Measurements from ENCODE around the gene EFNA4. TPM values are rescaled to one million over a fixed set of nuclear protein-coding genes. Genes with fewer than 3 reads are reported as not detected.

Gene EFNA4
- total RNA-seq, 1 experiment from 2014 or later, result 9.8 TPM

GRCh38 chr1:155104605-155105534 lies 41.3 kb downstream of the EFNA4 start:
- Histone ChIP-seq H3K27me3 (ENCODE audit: insufficient read depth, low read length) (no peaks in the 10 kb centered on the region), H3K27ac (ENCODE audit: low read depth, low read length) (no peak overlapping the region), H2AFZ (ENCODE audit: low read depth, low read length, poor library complexity, severe bottlenecking) (no peak overlapping the region), H3K4me3 (replicated peaks in 1 of 2; ENCODE audit: low read depth in 1 of 2, low read length in 2 of 2) (no peak overlapping the region), H3K4me2 (ENCODE audit: low read length) (no peak overlapping the region), H3K9me3 (ENCODE audit: control insufficient read depth in 1 of 2, insufficient read depth in 1 of 2, low read depth in 1 of 2, low read length in 2 of 2) (no peaks in the 10 kb centered on the region), H3K4me1 (ENCODE audit: control insufficient read depth in 1 of 2, insufficient read depth in 2 of 2, low read length in 2 of 2) (no peaks in the 10 kb centered on the region), H3K9ac (ENCODE audit: low read length) (no peak overlapping the region), H3K36me3 (ENCODE audit: control insufficient read depth in 1 of 2, insufficient read depth in 2 of 2, low read length in 2 of 2) (no peaks in the 10 kb centered on the region), H4K20me1 (ENCODE audit: insufficient read depth) (no peaks in the 10 kb centered on the region), H3K79me2 (ENCODE audit: insufficient read depth, low read length) (no peaks in the 10 kb centered on the region), H3K9me2 (ENCODE audit: insufficient read depth) (no peaks in the 10 kb centered on the region)
- no peak for ATAC-seq
- ChIA-PET CTCF (no interaction called here), POLR2A (no interaction called here), RAD21 (ENCODE audit: low non-redundant PET in 1 of 2, low total read pairs in 2 of 2, uncharacterized antibody in 2 of 2, unreplicated experiment in 2 of 2) (no interaction called here)
- TF ChIP-seq ZBTB33 (IDR thresholded peaks at IDR 0.05; ENCODE audit: extremely low read depth, insufficient replicate concordance, low read length) (no peak), POLR2A (IDR thresholded peaks at IDR 0.05; ENCODE audit: borderline replicate concordance, extremely low read depth, insufficient read depth, insufficient read length) (no peak), REST (IDR thresholded peaks at IDR 0.05; ENCODE audit: low read depth) (no peak), CEBPB (IDR thresholded peaks at IDR 0.05; ENCODE audit: low read depth) (no peak), JUND (IDR thresholded peaks at IDR 0.05) (no peak), ZFX (IDR thresholded peaks at IDR 0.05) (no peak), POLR2AphosphoS5 (IDR thresholded peaks at IDR 0.05; ENCODE audit: low read depth, low read length) (no peak), ELF1 (IDR thresholded peaks at IDR 0.05; ENCODE audit: borderline replicate concordance, low read depth) (no peak), TCF7L2 (IDR thresholded peaks at IDR 0.05; ENCODE audit: borderline replicate concordance, extremely low read depth, insufficient read depth, insufficient read length) (no peak), SIN3A (IDR thresholded peaks at IDR 0.05; ENCODE audit: low read depth) (no peak), RAD21 (IDR thresholded peaks at IDR 0.05; ENCODE audit: low read depth) (no peak), ZNF274 (IDR thresholded peaks at IDR 0.05; ENCODE audit: low read depth, low read length) (no peak)
- DNase-seq (ENCODE audit: low read depth, low spot score), result no peak
- BruUV-seq (replicated peaks), result no TSS peak
- intact Hi-C loops (cut with micrococcal nuclease), result no loop called here
